ENCODE data around the gene KRTAP10-7.

DNA sequence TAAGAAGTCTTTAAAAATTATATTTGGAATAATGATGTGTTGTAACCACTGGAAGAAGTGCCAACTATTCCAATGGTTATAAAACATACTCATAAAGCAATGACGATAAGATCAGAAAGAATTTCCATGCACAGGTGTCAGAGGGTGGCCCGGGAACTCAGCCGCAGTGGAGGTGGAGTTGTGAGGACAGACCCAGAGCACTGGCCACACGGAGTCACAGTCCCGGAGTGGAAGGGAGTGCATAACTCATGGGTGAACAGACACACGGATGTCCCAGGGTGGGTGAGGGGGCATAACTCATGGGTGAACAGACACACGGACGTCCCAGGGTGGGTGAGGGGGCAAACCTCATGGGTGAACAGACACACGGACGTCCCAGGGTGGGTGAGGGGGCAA lies 24.4 kb upstream of the KRTAP10-7 start:
- TF ChIP-seq, protein P1, sequence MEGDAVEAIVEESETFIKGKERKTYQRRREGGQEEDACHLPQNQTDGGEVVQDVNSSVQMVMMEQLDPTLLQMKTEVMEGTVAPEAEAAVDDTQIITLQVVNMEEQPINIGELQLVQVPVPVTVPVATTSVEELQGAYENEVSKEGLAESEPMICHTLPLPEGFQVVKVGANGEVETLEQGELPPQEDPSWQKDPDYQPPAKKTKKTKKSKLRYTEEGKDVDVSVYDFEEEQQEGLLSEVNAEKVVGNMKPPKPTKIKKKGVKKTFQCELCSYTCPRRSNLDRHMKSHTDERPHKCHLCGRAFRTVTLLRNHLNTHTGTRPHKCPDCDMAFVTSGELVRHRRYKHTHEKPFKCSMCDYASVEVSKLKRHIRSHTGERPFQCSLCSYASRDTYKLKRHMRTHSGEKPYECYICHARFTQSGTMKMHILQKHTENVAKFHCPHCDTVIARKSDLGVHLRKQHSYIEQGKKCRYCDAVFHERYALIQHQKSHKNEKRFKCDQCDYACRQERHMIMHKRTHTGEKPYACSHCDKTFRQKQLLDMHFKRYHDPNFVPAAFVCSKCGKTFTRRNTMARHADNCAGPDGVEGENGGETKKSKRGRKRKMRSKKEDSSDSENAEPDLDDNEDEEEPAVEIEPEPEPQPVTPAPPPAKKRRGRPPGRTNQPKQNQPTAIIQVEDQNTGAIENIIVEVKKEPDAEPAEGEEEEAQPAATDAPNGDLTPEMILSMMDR (IDR thresholded peaks at IDR 0.05): no peak
- TF ChIP-seq EP300 (IDR thresholded peaks at IDR 0.05): no peak

Data from tibial nerve (tissue), 4 donors.